Measurements from ENCODE around the gene PODNL1.
"Not testable (repeated sequence)": the region's sequence is repeated elsewhere in the genome, so short reads cannot be mapped to it uniquely, and the experiment has no call there.

PODNL1 gene

GRCh38 chr19:13926715-13927114 lies 11.5 kb downstream of the PODNL1 start:
- no peak for DNase-seq (ENCODE audit: low read depth in 2 of 2)

GRCh38 chr19:13926010-13926409 lies 12.2 kb downstream of the PODNL1 start:
- no peak for DNase-seq (ENCODE audit: low read depth in 2 of 2)

GRCh38 chr19:13923194-13923987 lies 14.8 kb downstream of the PODNL1 start:
- DNase-seq (ENCODE audit: low read depth in 2 of 2), result no peak

GRCh38 chr19:13922118-13922517 lies 16.1 kb downstream of the PODNL1 start:
- not testable (repeated sequence) for DNase-seq (ENCODE audit: low read depth in 2 of 2)

- no peak for DNase-seq (ENCODE audit: low read depth in 2 of 2)
These were observed 17.1 kb downstream of the PODNL1 start for GRCh38 chr19:13920940-13921747.

- DNase-seq (ENCODE audit: low read depth in 2 of 2), result no peak
These were observed 17.7 kb downstream of the PODNL1 start for GRCh38 chr19:13920524-13920923.

GRCh38 chr19:13918726-13919411 lies 19.3 kb downstream of the PODNL1 start:
- DNase-seq (ENCODE audit: low read depth in 2 of 2), result no peak

GRCh38 chr19:13917888-13918406 lies 20.3 kb downstream of the PODNL1 start:
- no peak for DNase-seq (ENCODE audit: low read depth in 2 of 2)

GRCh38 chr19:13914777-13915176 lies 23.4 kb downstream of the PODNL1 start:
- DNase-seq (ENCODE audit: low read depth in 2 of 2), result no peak

GRCh38 chr19:13913352-13913751 lies 24.9 kb downstream of the PODNL1 start:
- DNase-seq (ENCODE audit: low read depth in 2 of 2), result no peak

- no peak for DNase-seq (ENCODE audit: low read depth in 2 of 2)
These were observed 28.8 kb downstream of the PODNL1 start for GRCh38 chr19:13909430-13909829.

GRCh38 chr19:13908674-13909073 lies 29.5 kb downstream of the PODNL1 start:
- no peak for DNase-seq (ENCODE audit: low read depth in 2 of 2)

- DNase-seq (ENCODE audit: low read depth in 2 of 2), result no peak
These were observed 31.3 kb downstream of the PODNL1 start for GRCh38 chr19:13906910-13907309.

GRCh38 chr19:13906521-13906904 lies 31.7 kb downstream of the PODNL1 start:
- no peak for DNase-seq (ENCODE audit: low read depth in 2 of 2)

- DNase-seq (ENCODE audit: low read depth in 2 of 2), result peak; percentile 40 to 48
These were observed 32.3 kb downstream of the PODNL1 start, which contains the start of the genes BRME1 and CC2D1A for GRCh38 chr19:13905634-13906520. Gene BRME1 (minus strand): TSS chr19:13906117. CDS start chr19:13904892, 1,225 bp downstream. Gene CC2D1A (plus strand): TSS chr19:13906201. CDS start chr19:13906442, 241 bp downstream.

GRCh38 chr19:13902993-13903555 lies 35.1 kb downstream of the PODNL1 start:
- no peak for DNase-seq (ENCODE audit: low read depth in 2 of 2)

- no peak for DNase-seq (ENCODE audit: low read depth in 2 of 2)
These were observed 38.2 kb downstream of the PODNL1 start for GRCh38 chr19:13899912-13900584.

- no peak for DNase-seq (ENCODE audit: low read depth in 2 of 2)
These were observed 38.8 kb downstream of the PODNL1 start for GRCh38 chr19:13899393-13899792.

- DNase-seq (ENCODE audit: low read depth in 2 of 2), result no peak
These were observed 42.0 kb downstream of the PODNL1 start for GRCh38 chr19:13896227-13896626.

GRCh38 chr19:13894552-13894951 lies 43.7 kb downstream of the PODNL1 start:
- DNase-seq (ENCODE audit: low read depth in 2 of 2), result no peak
